AG09309 (cell line): ENCODE measurements around the gene CENPC.
"Not testable (repeated sequence)": the region's sequence is repeated elsewhere in the genome, so short reads cannot be mapped to it uniquely, and the experiment has no call there.

ENCODE experiments used
- DNase-seq: peaks from one replicate; pipeline ENCODE4 v3.0.0-alpha.2; 2010; ENCODE audit warnings: low read depth
- H3K4me3 ChIP-seq: 2 replicates; pipeline ENCODE4 v1.5.1; 2011; ENCODE audit warnings: mild to moderate bottlenecking, low read depth, low read length, moderate library complexity; ENCODE audit not compliant: control insufficient read depth
- TF ChIP-seq, protein P1 (sequence below): IDR thresholded peaks from 2 replicates; pipeline ENCODE4 v1.5.1; 2011; ENCODE audit warnings: mild to moderate bottlenecking, low read depth, low read length, inconsistent platforms; ENCODE audit not compliant: insufficient read depth, control insufficient read depth; ENCODE audit errors: missing control alignments

Gene CENPC

DNA sequence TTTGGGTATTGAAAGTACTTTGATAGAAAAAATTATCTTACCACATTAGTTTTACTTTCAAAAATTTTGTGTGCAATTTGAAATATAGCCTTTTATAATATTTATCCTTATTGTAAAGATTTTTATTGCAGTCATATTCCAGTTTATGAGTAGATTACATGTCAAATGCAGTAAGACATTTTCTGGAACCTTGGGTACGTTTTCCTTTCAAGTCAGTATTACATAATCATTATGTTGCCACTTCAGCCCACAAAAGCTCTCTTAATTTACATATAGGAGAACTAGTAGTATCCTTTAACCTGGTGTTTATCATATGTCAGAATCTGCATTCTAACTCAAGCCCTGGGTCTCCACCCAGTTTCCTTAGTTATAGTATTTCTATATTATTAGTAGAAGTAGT lies 98.5 kb downstream of the CENPC start:
- no peak overlapping the region for H3K4me3 ChIP-seq
- DNase-seq, result no peak
- TF ChIP-seq, protein P1, sequence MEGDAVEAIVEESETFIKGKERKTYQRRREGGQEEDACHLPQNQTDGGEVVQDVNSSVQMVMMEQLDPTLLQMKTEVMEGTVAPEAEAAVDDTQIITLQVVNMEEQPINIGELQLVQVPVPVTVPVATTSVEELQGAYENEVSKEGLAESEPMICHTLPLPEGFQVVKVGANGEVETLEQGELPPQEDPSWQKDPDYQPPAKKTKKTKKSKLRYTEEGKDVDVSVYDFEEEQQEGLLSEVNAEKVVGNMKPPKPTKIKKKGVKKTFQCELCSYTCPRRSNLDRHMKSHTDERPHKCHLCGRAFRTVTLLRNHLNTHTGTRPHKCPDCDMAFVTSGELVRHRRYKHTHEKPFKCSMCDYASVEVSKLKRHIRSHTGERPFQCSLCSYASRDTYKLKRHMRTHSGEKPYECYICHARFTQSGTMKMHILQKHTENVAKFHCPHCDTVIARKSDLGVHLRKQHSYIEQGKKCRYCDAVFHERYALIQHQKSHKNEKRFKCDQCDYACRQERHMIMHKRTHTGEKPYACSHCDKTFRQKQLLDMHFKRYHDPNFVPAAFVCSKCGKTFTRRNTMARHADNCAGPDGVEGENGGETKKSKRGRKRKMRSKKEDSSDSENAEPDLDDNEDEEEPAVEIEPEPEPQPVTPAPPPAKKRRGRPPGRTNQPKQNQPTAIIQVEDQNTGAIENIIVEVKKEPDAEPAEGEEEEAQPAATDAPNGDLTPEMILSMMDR, result no peak

DNA sequence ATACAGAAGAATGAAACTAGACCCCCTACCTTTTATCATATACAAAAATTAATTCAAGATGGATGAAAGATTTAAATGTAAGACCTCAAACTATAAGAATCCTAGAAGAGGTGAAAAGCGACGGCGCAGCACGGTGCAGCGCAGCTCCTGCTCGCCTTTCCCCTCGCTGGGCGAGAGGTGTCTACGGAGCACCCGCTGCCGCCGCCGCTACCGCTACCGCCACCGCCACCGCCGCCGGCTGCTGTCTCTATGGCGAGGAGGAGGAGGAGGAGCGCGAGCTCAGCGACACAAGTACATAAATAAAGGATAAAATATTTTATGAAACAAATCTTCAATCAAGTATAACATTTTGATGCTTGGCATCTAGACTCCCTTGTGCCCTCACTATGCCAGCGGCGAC lies 99.4 kb downstream of the CENPC start:
- not testable (repeated sequence) for DNase-seq

DNA sequence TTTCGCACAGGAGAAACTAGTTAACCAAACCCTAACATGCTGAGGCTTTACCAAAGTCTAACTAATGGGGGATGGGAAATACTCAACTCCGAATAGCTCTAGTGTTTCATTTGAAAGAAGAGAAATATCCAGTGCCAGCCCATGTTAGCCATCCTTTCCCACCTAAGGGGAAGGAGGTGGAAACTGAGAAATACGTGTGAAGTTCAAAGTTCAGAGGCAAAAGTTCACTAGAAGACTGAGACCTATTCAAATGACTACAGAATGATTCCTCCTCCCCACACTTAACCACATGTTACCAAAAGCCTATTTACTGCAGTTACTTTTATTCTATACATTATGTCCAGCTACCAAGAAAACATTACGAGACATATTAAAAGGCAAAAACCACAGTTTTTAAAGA lies 106.3 kb downstream of the CENPC start:
- TF ChIP-seq, protein P1, result no peak
- DNase-seq, result no peak
- no peak overlapping the region for H3K4me3 ChIP-seq

More for the DNA sequence above, 99.4 kb downstream of the CENPC start:
- H3K4me3 ChIP-seq, result not testable (repeated sequence)

DNA sequence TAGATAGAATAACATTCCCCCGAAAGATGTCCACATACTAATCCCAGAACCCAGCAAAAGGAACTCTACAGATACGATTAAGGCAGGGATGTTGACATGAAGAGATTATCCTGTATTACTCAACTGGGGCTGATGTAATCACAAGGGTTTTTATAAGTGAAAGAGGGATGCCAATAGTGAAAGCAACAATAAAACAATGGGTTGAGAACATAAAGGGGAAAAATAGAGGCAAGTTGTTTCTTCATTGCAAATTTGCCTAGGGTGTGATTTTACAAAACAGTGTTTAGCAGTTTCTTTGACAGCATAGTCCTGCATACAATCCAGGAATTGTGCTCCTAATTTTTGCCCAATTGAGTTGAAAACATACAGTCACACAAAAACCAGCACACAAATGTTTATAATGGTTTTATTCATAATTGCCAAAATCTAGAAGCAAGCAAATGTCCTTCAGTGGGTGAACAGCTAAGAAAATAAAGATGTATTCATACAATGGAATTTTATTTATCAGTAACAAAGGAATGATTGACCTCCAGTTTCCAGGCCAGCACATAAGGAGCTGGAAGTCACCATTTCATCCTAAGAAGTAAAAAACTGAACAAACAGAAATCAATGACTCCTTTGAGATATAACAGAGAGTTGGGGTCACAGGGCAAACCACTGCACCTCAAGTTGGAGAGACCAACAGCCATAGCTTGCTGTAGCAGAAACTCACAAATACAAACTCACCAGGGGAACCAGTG lies 107.2 kb downstream of the CENPC start:
- TF ChIP-seq, protein P1, result no peak
- peak; percentile 56 for DNase-seq
- no peak overlapping the region for H3K4me3 ChIP-seq

DNA sequence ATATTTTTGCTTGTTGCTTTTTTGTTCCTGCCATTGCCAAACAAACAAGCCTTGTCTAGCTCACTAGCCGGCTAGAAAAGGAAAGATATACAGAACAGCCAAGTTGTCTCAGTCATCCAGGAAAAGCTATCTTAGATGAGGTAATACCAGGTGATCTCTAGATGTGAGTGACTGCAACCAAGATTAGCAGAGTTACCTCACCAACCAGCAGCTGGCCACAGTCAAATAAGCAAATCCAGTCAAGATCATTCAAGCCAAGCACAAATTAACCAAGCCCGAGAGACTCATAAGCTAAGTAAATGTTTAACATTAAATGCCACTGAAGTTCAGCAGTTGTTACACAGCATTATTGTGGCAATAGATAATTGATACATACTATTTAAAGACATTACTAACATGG lies 108.6 kb downstream of the CENPC start:
- H3K4me3 ChIP-seq, result no peak overlapping the region
- DNase-seq, result no peak
- TF ChIP-seq, protein P1, result no peak

DNA sequence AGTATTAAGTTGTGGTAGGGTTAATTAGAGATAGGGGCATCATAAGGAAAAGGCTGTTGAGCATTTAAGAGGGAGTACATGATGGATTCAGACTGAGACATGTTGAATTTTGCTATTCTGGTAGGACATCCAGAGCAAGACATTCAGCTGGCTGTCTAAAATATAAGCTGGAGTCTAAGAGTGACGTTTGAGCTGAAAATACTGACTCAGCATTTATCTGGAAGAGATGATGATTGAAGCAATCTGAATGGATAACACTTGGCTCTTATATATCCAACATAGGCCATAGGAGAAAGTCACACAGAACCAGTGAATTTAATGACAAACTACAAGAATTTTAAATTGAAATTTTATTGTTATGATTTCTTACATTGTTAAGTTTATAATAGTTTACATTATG lies 114.3 kb downstream of the CENPC start:
- TF ChIP-seq, protein P1, result no peak
- H3K4me3 ChIP-seq, result no peak overlapping the region
- DNase-seq, result no peak

DNA sequence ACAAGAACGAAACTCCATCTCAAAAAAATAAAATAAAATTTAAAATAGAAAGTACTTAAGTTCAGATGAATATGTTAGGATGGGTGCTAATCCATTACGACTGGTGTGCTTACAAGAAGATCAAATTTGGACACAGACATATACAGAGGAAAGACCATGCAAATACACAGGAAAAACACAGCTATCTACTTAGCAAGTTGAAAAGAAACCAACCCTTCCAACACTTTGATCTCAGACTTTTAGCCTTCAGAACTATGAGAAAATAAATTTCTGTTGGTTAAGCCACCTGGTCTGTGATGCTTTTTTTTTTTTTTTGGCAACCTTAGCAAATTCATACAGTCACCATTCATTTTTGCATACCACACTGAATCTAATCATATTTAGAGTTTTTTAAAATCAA lies 116.5 kb downstream of the CENPC start:
- TF ChIP-seq, protein P1, result no peak
- DNase-seq, result no peak
- no peak overlapping the region for H3K4me3 ChIP-seq
